HG03280 (cell line): ENCODE data around the gene PLA2G4D.

Experiments used
- ATAC-seq: cut with Tn5 transposase; IDR thresholded peaks from one replicate; pipeline ENCODE4 v1.9.1; 2021; ENCODE audit warnings: mild to moderate bottlenecking, moderate library complexity; ENCODE audit not compliant: unreplicated experiment

Gene PLA2G4D, protein sequence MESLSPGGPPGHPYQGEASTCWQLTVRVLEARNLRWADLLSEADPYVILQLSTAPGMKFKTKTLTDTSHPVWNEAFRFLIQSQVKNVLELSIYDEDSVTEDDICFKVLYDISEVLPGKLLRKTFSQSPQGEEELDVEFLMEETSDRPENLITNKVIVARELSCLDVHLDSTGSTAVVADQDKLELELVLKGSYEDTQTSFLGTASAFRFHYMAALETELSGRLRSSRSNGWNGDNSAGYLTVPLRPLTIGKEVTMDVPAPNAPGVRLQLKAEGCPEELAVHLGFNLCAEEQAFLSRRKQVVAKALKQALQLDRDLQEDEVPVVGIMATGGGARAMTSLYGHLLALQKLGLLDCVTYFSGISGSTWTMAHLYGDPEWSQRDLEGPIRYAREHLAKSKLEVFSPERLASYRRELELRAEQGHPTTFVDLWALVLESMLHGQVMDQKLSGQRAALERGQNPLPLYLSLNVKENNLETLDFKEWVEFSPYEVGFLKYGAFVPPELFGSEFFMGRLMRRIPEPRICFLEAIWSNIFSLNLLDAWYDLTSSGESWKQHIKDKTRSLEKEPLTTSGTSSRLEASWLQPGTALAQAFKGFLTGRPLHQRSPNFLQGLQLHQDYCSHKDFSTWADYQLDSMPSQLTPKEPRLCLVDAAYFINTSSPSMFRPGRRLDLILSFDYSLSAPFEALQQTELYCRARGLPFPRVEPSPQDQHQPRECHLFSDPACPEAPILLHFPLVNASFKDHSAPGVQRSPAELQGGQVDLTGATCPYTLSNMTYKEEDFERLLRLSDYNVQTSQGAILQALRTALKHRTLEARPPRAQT

DNA sequence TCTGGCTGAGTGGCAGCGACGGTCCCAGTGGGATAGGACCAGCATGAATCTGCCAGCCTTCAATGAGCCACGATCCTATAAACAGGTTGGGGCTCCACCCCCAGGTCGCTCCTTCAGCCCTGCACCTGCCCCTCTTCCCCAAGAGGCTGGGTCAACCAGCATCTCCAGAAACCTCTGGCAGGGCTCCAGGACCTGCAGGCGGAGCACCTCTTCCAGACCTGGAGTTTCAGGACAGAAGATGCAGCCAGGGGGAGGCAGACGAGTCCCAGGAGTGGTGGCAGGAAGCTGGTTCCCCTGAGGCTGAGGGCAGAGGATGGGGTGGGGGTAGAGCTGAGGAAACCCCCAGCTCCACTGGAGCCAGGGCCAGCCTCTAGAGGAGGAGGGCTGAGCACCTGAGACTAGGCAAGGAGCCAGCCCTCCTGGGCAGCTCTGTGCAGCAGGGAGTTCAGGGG lies at the start of gene PLA2G4D:
PLA2G4D (minus strand) TSS at position 51 of the 452 bp plus-strand sequence. CDS start 103 bp downstream, outside the sequence.
- ATAC-seq, result no peak

DNA sequence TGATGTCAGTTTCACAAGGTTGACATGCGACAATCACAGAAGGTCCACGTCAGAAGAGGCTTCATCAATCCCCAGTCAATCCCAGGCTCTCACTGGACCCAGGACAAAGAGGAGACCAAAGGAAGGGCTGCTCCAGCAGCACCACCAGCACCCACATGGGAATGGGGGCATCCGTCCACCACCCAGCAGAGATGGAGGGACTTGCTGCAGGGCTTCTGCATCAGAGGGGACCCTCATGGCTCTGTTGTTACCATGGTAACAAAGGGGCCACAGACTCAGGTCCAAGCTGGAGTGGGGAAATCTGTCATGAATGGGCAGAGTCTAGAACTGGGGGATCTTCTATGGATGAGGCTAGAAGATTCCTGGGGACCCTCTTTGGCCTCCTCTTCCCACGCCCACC lies 49.0 kb upstream of the PLA2G4D start:
- ATAC-seq, result no peak

DNA sequence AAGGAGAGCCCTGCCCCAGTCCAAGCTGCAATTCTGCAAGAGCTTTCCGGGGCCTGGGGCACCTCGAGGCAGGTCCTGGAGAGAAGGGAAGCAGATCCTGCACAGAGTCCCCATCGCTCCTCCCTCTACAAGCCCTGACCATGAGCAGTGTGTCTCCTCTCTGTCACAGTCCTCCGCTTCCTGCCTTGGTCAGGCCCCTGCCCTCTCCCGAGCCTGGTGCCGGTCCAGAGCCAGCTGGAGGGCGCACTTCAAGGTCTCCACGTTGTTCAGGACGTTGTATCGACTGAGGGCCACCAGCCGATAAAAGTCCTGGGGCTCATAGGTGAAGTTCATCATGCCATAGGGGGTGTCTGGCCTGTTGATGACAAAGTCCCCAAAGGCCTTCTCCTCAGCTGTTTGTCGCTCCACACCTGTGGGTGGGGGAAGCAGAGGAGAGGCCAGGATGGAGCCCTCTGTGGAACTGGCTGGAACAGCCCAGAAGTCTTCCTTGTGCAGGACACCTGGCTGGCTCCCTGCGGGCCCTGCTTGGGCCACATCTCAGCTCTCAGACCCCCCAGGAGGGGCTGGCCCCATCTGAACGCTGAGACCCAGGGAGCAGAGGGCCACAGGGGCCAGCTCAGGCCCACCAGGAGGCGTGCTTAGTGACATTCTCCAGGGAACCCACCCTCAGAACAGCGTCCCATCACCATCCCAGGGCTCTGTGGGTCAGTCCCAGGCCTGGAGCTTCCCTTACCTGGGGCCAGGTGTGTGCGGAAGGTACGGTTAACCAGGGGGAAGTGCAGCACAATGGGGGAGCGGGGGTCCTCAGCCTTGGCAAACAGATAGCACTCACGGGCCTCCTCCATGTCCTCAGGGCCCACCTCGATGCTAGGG lies 47.7 kb upstream of the PLA2G4D start:
- no peak for ATAC-seq

DNA sequence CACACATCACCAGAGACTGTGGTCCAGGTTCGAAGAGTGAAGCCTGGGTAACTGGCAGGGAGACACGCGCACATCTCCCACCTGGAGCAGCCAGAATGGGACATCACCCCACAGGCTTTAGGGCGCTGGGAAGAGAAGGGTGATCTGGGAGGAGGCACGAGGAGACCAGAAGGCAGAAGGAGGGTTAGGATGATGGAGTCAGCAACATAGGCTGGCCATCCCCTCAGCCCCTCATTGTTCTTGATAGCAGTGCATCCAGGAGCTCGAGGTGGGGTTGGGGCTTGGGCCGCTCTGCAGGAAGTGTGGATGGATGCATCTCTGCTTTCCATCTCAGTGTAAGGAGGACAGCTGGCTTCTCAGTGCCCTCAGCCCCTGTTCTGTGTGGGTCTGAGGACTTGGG lies 46.9 kb upstream of the PLA2G4D start:
- no peak for ATAC-seq

DNA sequence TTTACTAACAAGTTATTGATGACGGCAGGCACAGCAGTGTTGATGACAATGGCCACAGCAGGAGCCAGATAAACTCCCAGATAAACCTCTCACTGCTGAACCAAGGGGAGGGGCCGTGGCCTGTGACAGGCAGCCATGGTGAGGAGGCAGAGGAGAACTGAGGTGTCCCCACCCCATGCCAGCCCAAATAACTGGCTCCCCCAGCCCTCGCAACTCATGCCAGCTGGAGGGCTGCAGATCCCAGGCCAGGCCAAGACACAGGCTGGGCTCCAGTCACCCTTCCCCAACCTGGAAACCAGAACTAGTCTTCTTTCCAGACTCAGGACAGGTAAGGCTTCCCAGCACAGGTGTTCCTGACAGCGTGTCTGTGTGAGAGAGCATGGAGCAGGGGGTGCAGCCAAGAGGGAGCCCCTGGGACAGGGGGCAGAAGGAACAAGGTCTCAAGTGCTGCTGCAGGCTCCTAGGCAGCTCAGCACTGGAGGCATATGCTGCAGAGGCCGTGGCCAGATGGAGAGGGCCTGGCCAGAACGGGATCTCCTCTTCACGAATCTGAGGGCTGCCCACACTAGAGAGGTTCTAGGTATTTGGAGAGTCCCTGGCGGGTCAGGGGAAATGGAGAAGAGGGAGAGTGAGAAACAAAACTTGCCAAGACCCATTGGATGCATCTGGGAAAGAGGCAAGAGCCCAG lies 46.2 kb upstream of the PLA2G4D start:
- ATAC-seq, result no peak

DNA sequence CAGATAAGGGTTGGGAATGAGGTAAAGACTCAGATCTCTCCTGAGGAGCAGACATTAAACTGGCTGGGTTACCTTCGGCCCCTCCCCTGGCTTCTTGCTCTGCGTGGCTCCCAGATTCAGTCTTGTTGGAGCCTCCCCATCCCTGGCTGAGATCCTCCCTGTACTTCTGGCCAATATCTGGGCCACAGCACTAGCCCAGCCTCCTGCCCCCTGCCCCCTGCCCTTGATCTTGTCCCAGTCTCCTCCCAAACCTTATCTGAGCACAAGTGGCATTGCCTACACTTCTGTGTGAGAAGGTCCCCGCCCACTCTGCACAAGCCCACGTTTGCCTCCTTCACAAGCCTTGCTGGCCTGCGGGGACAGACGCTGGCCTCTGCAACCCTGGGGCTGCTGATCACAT lies 45.2 kb upstream of the PLA2G4D start:
- ATAC-seq, result no peak

DNA sequence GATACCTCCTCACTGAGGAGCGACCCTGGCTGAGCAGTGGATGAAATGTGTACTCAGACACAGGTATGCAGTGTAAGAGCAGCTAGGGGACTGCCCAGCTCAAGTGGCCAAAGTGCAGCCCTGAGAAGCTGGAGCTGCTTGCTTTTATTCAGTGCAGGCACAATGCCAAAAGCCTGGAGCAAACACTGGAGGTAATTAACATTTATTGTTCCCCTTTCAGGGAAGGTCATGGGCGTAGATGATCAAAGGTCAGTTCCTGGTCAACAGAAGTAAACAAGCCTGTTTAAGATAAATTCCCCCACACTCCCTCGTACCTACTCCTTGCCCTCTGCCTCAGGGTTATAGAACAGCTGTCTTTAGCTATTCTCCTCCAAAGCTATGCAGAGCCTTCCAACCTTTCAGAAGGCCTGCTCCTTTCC lies 44.6 kb upstream of the PLA2G4D start:
- no peak for ATAC-seq

DNA sequence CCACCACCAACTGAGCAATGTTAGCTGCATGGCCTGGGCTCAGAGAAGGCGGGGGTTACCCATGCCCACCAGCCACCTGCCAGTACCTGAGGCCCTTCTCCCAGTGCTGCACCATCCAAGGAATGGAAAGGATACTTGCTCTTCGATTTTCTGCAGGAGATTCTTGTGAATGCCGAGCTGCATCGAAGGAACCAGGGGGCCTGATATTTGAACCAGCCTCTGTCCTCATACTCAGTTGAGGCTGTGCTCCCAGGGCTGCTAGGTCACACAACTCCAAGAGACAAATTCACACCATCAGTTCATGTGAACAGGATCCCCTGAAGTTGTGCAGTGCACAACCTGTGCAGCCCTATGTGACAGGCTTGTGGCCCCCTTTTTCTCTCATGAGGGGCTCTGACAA lies 44.0 kb upstream of the PLA2G4D start:
- no peak for ATAC-seq

DNA sequence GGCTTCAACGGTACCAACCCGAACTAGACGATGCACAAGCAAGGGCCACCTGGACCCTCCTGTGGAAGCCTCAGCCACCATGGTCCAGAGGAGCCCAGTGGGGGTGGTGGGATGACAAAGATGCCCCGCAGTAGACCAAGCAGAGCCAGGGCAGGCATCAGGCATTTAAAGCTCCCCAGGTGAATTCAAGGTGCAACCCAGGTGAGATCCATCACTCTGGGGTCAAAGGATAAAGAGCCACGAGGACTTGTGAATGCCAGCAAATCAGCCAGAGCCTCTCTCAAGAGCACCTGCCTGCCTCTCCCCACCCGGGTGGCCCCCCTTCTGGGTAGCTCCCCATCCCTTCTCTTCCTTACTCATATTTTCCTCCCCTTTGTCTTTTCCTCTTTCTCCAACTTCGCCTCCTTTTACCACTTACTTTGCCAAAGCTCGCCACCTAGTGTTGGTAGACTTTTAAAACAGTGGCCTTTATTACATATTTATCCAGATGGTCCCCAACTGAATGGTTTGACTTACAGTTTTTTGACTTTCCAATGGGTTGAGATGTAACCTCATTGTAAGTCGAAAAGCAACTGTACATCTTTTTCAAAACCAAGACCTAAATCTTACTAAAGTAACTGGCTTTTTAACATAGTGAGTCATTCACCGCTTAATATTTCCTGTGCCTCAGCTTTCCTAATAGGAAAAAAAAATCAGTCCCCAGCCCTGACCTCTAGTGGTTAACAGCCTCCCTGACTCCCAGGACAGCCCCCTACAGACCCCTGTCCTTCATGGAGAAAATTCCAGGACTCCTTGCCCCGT lies 43.3 kb upstream of the PLA2G4D start:
- ATAC-seq, result no peak

DNA sequence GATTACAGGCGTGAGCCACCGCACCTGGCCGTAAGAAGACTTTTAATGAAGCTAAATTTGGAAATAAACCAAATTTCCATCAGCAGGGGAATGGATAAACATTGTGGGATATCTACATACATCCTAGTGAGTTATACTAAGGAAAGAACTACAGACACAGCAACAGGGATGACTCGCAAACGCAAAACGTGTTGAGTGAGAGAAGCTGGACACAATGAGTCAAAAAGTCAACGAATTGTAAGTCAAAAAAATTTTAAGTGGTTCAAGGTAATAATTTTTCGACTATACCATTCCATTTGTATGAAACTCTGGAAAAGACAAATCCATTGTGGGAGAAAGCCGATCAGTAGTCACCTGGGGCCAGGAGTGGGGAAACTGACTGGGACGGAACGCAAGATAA lies 42.2 kb upstream of the PLA2G4D start:
- no peak for ATAC-seq

DNA sequence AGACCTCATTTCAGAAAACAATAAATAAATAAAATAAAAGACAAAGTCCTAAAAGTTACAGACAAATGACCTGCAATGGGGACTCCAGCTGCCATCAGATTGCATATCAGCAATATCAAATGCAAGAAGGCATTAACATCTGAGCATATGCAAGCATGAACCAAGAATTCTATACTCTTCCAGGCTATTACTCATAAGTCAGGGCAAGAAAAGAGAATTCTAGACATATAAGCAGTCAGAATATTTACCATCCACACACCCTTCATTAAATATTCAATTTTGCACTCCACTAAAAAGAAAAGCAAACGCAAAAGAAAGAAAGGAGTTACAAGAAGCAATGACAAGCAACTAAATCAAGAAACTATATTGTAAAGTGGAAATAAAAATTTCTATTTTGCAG lies 41.0 kb upstream of the PLA2G4D start:
- no peak for ATAC-seq

DNA sequence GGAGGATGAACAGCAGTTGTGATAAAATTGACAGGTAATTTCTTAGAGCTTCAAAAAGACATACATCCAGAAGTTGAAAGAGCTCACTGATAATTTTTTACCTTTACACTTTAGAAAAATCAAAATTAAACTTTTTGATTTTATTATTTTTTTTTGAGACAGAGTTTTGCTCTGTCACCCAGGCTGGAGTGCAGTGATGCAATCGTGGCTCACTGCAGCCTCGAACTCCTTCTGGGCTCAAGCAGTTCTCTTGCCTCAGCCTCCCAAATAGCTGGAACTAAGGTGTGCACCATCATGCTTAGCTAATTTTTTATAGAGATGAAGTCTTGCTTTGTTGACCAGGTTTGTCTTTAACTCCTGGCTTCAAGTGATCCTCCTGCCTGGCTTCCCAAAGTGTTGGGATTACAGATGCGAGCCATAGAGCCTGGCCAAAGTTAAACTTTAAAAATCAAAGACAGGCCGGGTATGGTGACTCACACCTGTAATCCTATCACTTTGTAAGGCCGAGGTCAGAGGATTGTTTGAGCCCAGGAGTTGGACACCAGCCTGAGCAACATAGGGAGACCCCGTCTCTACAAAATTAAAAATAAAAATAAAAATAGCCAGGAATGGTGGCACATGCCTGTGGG lies 40.4 kb upstream of the PLA2G4D start:
- no peak for ATAC-seq

DNA sequence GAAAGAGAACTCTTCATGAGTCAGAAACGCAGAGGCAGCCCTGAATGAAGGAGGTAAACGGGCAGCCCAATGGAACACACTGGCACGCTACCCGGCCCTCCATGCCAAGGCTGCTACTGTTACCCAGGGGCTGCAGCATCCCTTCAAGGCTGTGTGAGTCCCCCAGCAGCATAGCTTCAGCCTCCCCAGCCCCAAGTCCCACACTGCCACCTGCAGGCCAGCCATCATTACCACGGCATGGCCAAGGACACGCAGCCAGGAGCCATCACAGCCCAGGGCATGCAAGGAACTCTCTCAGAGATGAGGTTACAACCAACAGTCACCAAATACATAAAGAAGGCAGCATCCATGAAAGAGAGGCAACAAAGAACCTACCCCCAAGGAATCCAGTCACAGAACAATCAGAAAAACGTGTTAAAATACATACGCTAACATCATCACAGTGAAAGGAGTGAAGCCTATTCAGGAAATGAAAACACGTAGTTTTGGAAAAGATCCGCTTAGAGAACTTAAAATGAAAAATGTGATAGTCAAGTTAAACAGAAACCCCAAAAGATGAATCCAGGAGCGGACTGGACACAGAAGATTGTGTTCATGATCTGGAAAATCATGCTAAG lies 39.6 kb upstream of the PLA2G4D start:
- no peak for ATAC-seq

DNA sequence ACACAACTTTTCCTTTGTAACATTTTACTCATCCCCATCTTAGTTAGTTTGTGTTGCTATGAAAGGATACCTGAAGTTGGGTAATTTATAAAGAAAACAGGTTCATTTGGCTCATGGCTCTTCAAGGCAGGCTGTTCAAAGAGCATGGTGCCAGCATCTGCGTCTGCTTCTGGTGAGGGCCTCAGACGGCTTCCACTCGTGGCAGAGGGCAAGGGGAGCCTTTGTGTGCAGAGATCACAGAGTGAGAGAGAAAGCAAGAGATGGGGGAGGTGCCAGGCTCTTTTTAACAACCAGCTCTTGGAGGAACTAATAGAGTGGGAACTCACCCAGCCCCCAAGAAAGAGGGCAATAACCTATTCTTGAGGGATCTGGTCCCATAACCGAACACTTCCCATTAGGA lies 39.0 kb upstream of the PLA2G4D start:
- ATAC-seq, result no peak

DNA sequence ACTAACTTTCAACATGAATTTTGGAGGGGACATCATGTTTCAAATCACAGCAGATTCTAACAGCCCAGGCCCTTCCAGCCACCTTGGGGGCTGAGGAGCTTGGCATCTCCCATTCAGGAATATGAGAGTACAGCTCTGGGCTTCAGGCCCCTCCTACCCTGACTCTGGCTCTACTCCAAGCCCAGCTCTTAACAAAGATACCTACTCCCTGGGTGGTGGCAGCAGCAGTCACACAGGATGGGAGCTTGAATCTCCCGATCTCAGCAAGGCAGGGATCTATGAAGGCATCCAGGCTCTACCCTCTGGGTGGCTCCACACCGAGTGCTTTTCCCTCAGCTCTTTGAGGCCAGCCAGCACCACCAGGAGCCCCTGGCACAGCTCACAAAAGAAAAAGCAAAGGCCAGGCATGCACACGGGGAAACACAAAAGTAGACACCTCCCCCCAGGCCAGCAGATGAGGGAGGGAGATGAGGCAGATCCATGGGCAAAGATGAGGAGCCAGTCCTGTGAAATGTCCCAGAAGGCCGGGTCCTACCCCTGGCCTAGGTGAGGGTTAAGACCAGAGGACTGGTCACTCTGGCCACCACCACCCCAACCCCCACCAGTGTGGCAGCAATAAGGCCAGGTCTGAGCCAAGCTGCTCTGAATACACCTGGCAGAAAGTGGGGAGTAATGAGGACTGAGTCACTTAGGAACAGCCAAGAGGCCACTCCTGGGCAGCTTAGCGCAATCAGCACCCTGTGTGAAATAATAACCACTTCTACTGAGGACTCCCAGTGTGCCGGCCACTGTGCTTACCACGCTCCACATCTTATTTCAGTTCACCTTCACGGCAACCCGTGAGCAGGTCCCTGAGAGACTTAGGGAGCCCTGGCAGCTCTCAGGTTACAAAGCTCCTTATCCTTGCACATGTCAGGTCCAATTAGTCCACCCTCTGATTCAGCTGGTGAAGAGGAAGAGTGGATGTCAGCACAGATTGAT lies 37.8 kb upstream of the PLA2G4D start:
- ATAC-seq, result no peak

DNA sequence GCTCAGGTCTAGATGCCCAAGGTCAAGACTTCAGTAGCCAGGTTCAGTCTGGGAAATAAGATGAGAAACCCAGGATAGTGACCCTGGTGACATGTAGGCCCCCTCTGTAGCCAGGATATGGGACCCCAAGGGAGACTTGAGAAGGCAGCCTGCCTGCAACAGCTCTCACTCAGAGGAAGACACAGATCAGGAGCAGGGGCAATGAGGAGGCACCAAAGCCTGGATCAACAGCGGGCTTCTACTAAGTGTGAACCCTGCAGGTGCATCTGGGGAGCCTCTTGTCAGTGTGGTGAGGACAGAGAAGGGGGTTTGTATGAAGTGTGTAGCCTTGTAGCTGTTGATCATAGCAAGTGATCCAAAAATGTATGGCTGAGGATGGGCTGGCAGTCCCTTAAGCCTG lies 36.6 kb upstream of the PLA2G4D start:
- ATAC-seq, result no peak

DNA sequence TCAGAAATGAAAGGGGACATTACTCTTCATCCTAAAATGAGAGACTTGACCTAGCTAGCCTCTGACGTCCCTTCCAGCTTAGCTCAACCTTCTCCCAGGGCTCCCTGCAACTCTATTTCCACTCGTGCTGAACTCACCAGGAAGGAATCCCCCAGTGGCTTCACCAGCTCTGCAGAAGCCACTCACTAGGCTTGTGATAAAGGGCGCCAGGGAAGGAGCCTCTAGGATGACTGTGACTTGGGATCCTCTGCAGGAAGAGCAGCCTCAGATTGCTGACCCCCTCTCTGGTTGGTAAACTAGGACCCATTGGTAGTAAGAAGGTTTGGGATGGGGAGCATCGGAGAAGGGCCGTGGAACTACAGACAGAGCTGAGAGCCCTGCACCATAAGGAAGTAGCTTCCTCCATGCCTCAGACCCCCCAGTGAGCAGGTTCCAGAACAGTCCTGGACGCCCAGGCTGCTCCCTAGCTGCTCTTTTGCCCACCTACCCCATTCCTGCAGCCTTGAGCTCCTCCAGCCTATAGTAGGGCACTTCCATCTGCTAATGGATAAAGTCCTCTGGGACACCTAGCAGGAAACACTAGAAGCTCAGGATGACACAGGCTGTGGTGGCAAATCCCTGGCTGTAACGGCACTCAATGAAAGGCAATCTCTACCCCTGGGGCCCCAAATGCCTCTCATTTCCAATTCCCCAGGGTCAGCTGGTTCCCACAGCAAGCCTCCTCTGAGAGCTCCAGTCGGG lies 36.1 kb upstream of the PLA2G4D start:
- ATAC-seq, result no peak
